ENCODE data around the gene CYP20A1. TPM values are rescaled to one million over a fixed set of nuclear protein-coding genes. Genes with fewer than 3 reads are reported as not detected.
A peak's percentile ranks its signal among the peaks of the same experiment; 100 is the strongest.

Gene CYP20A1
- total RNA-seq, 1 experiment from 2014 or later: 19.8 TPM

DNA sequence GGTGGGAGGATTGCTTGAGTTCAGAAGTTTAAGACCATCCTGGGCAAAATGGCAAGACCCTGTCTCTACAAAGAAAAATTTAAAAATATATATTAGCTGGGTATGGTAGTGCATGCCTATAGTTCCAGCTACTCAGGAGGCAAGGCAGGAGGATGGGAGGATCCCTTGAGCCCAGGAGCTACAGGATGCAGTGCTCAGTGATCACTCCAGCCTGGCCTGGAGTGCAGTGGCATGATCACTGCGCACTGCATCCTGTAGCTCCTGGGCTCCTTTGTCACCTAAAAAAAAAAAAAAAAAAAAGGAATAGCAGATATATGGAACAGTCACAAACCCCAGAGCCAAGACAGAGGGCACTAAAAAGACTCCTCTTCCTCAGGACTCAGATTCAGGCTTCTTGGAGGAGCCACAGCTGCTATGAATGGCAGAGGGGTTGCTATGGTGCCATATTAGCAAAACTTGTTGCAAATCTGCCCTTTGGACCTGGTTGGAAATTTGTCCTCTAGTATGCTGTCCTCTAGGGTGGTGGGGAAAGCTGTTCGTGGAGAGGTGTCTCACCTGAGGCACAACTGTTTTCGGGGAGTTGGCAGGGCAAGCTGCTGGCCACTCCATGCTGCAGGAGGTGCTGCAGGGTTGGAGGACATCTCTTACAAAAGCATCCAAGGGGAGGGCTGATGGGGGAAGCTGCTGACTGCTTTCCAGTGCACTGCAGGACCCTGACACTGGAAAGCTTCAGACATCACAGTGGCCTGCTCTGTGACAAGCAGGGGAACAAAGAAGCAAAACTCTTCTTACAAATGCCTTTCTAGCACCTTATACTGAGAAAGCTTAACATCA, 22.7 kb downstream of the CYP20A1 start:
- ChIA-PET POLR2A (interaction anchor here (0.6 kb wide), 2 partner anchors 52 to 438 kb away, joined by 3 to 4 read pairs; no protein-coding TSS in a partner anchor), CTCF (interaction anchor here (0.6 kb wide), 1 partner anchor 170 kb away, joined by 6 read pairs; no protein-coding TSS in a partner anchor)
- Histone ChIP-seq H3K4me1 (ENCODE audit: control insufficient read depth, insufficient read depth, low read length) (no peaks in the 10 kb centered on the region), H3K9me3 (ENCODE audit: control insufficient read depth, insufficient read depth, low read depth, low read length) (no peaks in the 10 kb centered on the region), H3K4me3 (ENCODE audit: low read depth in 2 of 2, low read length in 2 of 2) (no peak overlapping the region), H3K27me3 (ENCODE audit: control insufficient read depth, insufficient read depth, low read length) (no peaks in the 10 kb centered on the region), H3K27ac (ENCODE audit: low read length) (no peak overlapping the region), H3K36me3 (ENCODE audit: control insufficient read depth, insufficient read depth, low read length) (no peaks in the 10 kb centered on the region)
- in situ Hi-C loops (cut with HindIII; ENCODE audit: low pct_unique_long_range_greater_than_20kb, low sequenced_read_pairs): no loop called here
- intact Hi-C loops (cut with micrococcal nuclease; ENCODE audit: unreplicated experiment): no loop called here
- DNase-seq (ENCODE audit: low read depth, low spot score): no peak
- TF ChIP-seq POLR2AphosphoS5 (IDR thresholded peaks at IDR 0.05; ENCODE audit: low read depth, low read length) (no peak), SIN3A (IDR thresholded peaks at IDR 0.05; ENCODE audit: borderline replicate concordance, insufficient read depth, low read depth, low read length) (no peak), TCF7L2 (IDR thresholded peaks at IDR 0.05; ENCODE audit: low read depth, low read length) (no peak)
- TF ChIP-seq, protein P1, sequence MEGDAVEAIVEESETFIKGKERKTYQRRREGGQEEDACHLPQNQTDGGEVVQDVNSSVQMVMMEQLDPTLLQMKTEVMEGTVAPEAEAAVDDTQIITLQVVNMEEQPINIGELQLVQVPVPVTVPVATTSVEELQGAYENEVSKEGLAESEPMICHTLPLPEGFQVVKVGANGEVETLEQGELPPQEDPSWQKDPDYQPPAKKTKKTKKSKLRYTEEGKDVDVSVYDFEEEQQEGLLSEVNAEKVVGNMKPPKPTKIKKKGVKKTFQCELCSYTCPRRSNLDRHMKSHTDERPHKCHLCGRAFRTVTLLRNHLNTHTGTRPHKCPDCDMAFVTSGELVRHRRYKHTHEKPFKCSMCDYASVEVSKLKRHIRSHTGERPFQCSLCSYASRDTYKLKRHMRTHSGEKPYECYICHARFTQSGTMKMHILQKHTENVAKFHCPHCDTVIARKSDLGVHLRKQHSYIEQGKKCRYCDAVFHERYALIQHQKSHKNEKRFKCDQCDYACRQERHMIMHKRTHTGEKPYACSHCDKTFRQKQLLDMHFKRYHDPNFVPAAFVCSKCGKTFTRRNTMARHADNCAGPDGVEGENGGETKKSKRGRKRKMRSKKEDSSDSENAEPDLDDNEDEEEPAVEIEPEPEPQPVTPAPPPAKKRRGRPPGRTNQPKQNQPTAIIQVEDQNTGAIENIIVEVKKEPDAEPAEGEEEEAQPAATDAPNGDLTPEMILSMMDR (IDR thresholded peaks at IDR 0.05): no peak
- no peak; the same call in 1 of the 2 replicates for ATAC-seq
- no TSS peak for BruUV-seq (replicated peaks)

DNA sequence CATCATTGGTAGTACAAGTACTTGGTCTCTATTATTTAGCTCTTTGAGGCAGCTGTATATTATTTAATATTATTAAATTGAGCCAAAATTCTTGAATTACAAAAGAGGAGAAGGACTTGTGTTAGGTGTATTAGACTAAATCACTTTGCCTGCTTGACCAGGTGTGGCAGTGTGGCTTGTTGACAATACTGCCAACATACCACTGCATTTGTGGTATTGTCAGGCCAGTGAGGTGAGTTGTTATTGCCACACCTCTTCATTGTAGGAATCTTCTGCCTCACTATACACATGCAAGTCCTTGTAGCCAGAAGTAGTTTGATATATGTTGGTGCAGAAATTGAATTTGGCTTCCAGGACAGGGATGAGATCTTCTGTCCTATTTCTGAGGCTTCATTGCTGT, 40.5 kb downstream of the CYP20A1 start:
- in situ Hi-C loops (cut with HindIII; ENCODE audit: low pct_unique_long_range_greater_than_20kb, low sequenced_read_pairs): no loop called here
- H3K4me1 ChIP-seq (ENCODE audit: control insufficient read depth, insufficient read depth, low read length): peaks cover 8% of the 10 kb centered on the region; the same call in 1 of the 2 replicates
- DNase-seq (ENCODE audit: low read depth, low spot score) (no peak), ATAC-seq (no peak)
- intact Hi-C loops (cut with micrococcal nuclease; ENCODE audit: unreplicated experiment): no loop called here
- H3K9me3 ChIP-seq (ENCODE audit: control insufficient read depth, insufficient read depth, low read depth, low read length): no peaks in the 10 kb centered on the region
- ChIA-PET POLR2A (no interaction called here), CTCF (no interaction called here)
- no TSS peak for BruUV-seq (replicated peaks)
- H3K27ac ChIP-seq (ENCODE audit: low read length): no peak overlapping the region
- H3K36me3 ChIP-seq (ENCODE audit: control insufficient read depth, insufficient read depth, low read length): peaks cover 13% of the 10 kb centered on the region; the same call in 1 of the 2 replicates
- TF ChIP-seq POLR2AphosphoS5 (IDR thresholded peaks at IDR 0.05; ENCODE audit: low read depth, low read length): no peak
- no peak for TF ChIP-seq TCF7L2 (IDR thresholded peaks at IDR 0.05; ENCODE audit: low read depth, low read length)
- no peak overlapping the region for H3K4me3 ChIP-seq (ENCODE audit: low read depth in 2 of 2, low read length in 2 of 2)
- H3K27me3 ChIP-seq (ENCODE audit: control insufficient read depth, insufficient read depth, low read length): no peaks in the 10 kb centered on the region

DNA sequence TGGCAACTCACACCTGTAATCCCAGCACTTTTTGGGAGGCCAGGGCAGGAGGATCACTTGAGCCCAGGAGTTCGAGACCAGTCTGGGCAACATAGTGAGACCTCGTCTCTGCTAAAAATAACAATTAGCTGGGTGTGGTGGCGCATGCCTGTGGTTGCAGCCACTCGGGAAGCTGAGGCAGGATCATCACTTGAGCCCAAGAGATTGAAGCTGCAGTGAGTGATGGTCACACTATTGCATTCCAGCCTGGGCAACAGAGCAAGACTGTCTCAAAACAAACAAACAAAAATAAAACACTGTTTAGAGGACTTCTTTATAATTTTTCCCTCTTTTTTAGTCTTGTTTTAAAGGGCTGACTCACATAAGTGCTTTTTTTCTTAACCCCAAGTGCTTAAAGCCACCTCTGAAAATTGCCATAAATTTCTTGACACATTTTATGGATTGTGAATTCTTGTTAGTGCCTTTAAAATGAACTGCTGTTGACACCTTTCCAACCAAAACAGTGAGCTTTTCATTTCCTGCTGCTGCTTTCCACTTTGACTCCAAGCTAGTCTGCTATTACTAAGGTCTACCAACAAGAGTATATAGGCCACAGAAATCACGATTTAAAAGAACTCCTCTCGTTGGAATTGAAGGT, 41.7 kb downstream of the CYP20A1 start:
- H3K36me3 ChIP-seq (ENCODE audit: control insufficient read depth, insufficient read depth, low read length): peaks cover 16% of the 10 kb centered on the region; the same call in 1 of the 2 replicates
- no TSS peak for BruUV-seq (replicated peaks)
- intact Hi-C loops (cut with micrococcal nuclease; ENCODE audit: unreplicated experiment) (no loop called here), in situ Hi-C loops (cut with HindIII; ENCODE audit: low pct_unique_long_range_greater_than_20kb, low sequenced_read_pairs) (no loop called here)
- H3K4me3 ChIP-seq (ENCODE audit: low read depth in 2 of 2, low read length in 2 of 2): no peak overlapping the region
- H3K4me1 ChIP-seq (ENCODE audit: control insufficient read depth, insufficient read depth, low read length): peaks cover 8% of the 10 kb centered on the region; the same call in 1 of the 2 replicates
- CTCF ChIA-PET: interaction anchor here (0.6 kb wide), 1 partner anchor 253 kb away, joined by 6 read pairs; no protein-coding TSS in a partner anchor
- H3K27me3 ChIP-seq (ENCODE audit: control insufficient read depth, insufficient read depth, low read length): no peaks in the 10 kb centered on the region
- ATAC-seq: peak; percentile 45; the same call in 1 of the 2 replicates
- POLR2A ChIA-PET: interaction anchor here (0.9 kb wide), 1 partner anchor 38 kb away, joined by 5 read pairs; no protein-coding TSS in a partner anchor
- H3K27ac ChIP-seq (ENCODE audit: low read length): no peak overlapping the region
- peak; percentile 10 for DNase-seq (ENCODE audit: low read depth, low spot score)
- H3K9me3 ChIP-seq (ENCODE audit: control insufficient read depth, insufficient read depth, low read depth, low read length): no peaks in the 10 kb centered on the region
- 0 out of 2 replicates have a peak, but pooled peaks have one; percentile 59 for TF ChIP-seq TCF7L2 (IDR thresholded peaks at IDR 0.05; ENCODE audit: low read depth, low read length)
- TF ChIP-seq SIN3A (IDR thresholded peaks at IDR 0.05; ENCODE audit: borderline replicate concordance, insufficient read depth, low read depth, low read length): no peak
- TF ChIP-seq, protein P1 (IDR thresholded peaks at IDR 0.05): no peak
